Measurements from ENCODE around the gene C9orf40.
A peak's percentile ranks its signal among the peaks of the same experiment; 100 is the strongest.

Gene C9orf40

DNA sequence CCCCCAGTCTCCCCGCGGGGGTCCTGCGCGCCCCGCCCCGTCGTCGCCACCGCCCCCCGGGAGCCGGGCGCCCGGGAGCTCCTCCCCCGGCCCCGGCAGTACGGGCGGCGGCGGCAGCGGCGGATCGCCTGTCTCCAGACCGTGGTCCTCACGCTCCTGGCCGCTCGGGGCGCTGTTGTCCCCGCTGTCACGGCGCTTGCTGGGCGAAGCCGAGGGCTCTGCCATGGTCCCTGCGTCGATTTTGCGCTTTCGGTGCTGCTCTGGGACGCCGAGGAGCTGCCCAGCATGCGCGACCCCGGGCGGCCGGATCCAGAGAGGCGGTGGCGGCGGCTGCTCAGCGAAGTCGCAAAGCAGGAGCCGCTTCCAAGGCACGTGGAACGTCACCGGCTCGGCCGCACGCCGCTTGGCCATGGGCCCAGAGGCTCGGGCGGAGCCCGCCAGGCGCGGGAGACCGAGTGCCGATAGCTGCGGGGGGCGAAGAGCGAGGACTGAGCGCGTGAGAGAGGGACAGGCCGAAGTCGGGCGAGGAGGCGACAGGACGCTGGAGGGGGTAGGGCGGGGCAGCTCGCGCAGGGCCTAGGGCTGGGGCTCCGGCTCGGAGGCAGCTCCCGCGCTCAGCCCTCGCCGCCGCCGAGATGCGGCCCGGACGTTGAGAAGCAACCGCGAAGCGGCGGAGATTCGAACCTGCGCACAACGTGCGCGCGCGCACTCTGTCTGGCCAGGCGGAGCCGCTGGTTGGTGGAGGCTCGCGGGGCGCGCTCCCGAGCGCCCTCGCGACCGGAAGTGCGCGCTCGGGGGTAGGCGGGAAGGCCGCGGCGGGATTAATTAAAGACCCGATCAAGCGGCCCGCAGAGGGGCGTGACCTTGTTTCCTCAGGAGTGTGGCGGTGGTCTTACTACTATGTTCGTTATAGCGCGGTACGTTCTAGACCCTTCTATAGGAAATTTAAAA lies at the start of gene C9orf40:
Gene C9orf40, minus strand, starts transcription at position 712 of the 951 bp plus-strand sequence. Its CDS starts 301 bp downstream, at position 411.
- peak; percentile 60 for DNase-seq

DNA sequence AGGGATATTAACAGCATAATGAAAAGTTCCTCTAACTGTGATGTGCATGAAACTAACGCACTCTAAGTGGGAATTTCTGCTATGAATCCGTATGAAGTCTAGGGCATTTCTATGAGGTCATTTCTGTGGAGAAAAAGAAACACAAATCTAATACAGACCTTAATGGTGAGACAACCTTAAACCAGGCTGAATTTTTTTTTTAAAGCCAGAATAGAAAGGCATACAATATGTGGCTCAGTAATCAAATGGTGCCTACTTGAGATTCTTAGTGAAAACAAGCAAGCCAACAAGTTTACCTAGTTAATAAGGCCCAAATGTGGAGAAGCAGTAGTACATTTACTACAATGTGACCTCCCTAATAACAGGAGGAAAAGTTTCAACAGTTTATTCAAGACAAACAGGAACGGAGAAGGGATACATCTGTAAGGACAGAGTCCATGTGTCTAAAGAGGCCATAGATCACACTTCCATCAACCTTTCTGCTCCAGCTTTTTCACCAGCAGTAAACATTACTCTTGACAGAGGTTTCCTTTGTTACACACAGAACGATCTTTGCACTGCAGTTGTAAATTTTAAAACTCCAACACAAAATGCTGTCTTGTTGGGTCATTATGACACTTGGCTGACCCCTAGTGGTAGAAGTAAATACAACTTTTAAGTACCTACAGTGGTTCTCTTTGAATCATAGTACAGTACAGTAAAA lies 49.2 kb upstream of the C9orf40 start:
- DNase-seq, result peak; percentile 25

DNA sequence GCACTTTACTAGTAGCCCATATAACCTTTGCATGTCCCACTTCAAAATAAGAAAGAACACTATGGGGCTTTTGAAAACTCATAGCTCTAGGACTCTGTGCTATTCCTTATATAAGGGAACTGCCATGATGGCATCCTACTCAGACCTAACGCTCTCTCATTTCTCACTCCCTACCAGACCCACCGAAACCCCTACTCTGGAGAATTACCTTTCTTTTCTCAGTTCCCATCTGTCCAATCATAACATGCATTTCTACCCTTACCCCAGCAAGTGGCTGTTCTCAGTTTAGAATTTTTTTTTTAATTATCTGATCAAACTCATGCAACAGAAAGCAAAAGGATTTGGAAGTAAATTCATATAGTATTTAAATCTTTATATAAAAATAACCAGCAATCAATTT lies 48.1 kb upstream of the C9orf40 start:
- no peak for DNase-seq

GRCh38 chr9:74985041-74985440 lies 32.3 kb upstream of the C9orf40 start:
- DNase-seq, result no peak

GRCh38 chr9:74983709-74984108 lies 31.0 kb upstream of the C9orf40 start:
- no peak for DNase-seq

DNA sequence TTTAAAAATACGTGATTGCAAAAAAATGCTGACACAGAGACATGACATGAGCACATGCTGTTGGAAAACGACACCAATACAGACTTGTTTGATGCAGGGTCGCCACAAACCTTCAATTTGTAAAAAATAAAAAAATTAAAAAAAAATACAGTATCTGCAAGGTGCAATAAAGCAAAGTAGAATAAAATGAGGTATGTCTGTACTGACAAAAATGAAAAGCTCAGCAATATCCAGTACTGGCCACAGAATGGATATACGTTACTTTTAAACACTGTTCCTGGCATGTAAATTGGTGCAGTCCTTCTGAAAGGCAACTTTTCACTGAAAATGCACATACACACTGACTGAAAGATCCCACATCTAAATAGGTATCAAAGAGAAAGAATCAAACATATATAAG lies 27.1 kb upstream of the C9orf40 start:
- DNase-seq, result no peak

GRCh38 chr9:74977287-74977686 lies 24.6 kb upstream of the C9orf40 start:
- DNase-seq, result no peak

DNA sequence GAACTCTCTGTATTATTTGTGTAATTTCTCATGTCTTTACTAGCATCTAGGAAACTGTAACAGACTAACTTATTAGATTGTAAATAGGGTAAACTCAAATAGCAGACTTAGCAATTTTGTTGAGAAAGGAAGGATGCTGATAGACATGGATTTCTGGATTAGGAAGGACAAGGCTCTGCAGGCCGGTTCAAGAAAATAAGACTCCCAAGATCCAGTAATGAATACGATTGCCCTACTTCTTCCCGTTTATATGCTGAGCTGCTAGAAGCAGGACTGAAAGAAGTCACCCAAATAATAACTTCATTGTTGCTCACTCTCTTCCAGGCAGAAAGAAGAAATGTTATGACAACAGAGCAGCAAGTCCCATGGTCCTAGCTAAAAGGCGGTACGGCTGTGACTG lies 22.8 kb upstream of the C9orf40 start:
- DNase-seq, result no peak

GRCh38 chr9:74974558-74974957 lies 21.8 kb upstream of the C9orf40 start:
- DNase-seq, result no peak

DNA sequence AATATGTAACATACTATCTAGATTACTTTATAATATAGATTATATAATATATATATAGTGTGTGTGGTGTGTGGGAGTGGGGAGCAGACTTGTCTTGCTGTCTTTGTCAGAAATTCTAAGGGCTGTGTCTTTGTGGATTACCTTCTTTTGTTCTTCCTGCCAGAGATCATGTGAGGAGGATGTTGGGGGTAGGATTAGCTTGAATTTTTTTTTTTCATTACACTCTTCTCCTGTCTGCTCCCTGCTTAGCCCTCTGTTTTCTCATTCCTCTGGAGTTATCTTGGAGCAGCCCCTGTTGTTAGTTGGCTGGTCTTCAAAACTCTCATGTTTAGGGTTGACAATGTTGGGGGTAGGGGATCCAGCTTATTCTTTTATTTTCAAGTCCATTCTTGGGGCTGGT lies 21.0 kb upstream of the C9orf40 start:
- no peak for DNase-seq

DNA sequence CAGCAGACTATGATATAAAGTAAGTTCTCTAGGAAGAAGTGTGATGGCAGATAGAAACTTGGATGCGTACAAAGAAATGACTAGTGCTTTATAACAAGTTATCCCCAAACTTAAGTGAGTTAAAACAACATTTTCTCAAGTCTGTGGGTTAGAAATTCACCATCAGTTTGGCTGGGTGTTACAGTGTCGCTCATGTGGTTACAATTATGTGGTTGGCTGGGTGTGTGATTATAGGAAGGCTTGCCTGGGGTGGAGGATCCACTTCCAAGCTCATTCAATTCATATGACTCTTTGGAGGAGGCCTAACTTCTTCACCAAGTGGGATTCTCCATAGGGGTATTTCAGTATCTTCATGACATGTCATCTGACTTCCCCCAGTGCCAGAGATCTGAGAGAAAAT lies 10.3 kb upstream of the C9orf40 start:
- DNase-seq, result no peak

DNA sequence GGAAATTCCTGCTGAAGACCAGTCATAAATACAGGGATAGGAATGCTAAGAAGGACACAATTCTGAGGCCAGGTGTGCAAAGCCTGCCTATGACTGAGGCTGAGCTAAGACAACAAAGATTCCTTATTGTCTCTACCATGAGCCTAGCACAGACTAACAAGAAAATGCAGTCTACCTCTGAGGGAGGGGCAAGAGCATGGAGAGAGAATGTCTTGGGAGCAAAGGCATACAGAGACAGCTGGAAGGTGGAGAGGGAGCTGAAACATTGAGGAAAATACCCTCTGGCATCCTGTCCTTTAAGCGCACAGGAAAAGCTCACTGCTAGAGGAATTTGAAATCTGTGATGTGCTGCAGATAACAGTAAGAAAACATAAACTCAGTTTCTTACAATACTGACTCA lies 8.8 kb upstream of the C9orf40 start:
- DNase-seq, result no peak

- no peak for DNase-seq
Observed at GRCh38 chr9:74960561-74960960, 7.8 kb upstream of the C9orf40 start.

DNA sequence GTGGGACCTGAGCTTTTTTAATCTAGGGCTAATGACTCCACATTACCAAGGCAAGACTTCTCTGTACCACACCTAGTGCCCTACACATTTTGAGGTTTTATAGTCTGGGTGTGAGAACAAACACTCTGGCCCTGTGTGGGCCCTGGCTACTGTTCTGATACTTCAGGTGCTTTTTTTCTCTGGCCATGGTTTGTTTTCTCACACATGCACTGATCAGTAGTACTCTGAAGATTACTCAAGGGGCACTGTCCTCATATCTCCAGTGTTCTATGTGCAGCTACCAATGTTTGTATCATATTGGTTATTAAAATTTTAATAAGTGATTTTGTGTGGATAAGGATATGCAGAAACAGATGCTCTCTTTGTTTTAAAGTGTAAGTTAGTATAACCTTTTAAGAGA lies 5.9 kb upstream of the C9orf40 start:
- DNase-seq, result no peak

- DNase-seq, result no peak
Observed at GRCh38 chr9:74953235-74953751, 581 bp upstream of the C9orf40 start.

DNA sequence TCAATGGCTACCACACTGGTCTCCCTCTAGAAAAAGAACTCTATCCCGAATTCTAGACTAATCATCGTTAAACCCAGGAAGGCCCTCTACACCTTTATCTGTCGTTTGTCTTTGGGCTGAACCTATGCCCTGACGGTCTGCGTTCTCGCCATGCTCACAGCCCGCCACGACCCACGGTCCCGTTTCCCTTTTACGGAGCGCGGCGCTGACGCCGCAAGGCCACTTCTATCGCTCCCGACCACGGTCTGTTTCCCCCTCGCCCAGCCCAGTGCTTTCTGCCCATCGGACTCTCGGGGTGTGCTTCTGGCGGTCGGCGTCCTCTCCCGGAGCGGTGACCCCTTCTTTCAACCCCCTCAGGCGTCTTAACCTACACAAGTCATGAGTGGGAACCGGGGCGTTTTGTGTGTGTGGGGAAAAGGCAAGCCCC lies 974 bp downstream of the C9orf40 start:
- peak; percentile 28 for DNase-seq

GRCh38 chr9:74951107-74951720 lies 1.5 kb downstream of the C9orf40 start:
- DNase-seq, result no peak

DNA sequence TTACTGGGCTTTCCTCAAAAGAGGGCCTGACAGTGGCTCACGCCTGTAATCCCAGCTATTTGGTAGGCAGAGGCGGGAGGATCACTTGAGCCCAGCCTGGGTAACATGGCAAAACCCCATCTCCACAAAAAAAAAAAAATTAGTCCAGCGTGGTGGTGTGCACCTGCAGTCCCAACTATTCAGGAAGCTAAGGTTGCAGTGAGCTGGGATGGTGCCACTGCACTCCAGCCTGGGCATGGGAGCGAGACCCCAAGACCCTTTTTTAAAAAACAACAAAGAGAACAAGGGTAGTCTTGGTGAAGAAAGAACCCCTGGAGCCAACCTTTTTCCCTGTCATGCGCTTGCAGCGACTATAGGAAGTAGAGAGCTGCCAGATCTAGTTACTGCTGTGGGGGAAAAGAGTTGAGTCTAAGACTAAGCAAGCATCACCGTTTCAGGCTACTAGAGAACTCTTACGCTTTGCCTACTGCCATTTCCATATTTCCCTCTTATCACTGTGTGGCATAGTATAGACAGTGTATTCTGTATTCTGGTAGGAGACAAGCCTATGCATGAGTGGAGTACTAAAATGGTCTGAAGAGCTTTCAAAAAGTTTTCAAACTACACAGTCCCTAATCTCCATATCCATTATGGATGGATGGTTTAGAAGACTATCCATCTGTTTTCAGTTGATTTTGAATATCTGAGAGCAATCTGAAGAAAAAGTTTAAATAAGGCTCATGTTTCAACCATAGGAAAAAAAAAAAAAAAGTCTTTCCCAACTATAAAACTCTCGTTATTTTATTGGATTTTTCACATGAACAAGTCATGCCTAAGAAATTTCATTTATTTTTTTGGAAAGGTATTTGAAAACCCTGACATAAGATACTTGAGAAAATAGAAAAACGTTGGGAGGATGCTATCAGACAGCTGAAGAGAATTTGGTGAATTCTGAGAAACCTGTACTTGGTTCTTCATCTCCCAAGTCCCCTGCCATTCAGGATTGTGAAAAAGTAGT lies 2.6 kb downstream of the C9orf40 start:
- no peak for DNase-seq

- DNase-seq, result no peak
Observed at GRCh38 chr9:74948937-74949336, 3.8 kb downstream of the C9orf40 start.

- DNase-seq, result no peak
Observed at GRCh38 chr9:74946686-74947085, 6.0 kb downstream of the C9orf40 start.

DNA sequence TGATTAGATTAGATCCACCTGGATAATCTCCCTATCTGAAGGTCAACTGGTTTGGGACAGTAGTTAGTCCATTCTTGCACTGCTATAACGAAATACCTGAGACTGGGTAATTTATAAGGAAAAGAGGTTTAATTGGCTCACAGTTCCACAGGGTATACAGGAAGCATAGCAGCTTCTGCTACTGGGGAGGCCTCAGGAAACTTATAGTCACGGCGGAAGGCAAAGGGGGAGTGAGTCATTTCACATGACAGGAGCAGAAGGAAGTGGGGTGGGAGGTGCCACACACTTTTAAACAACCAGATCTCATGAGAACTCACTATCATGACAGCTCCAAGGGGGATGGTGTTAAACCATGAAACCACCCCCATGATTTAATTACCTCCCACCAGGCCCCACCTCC lies 9.9 kb downstream of the C9orf40 start:
- no peak for DNase-seq

GRCh38 chr9:74940600-74940999 lies 12.1 kb downstream of the C9orf40 start:
- no peak for DNase-seq
